ENCODE data around the gene NACC2. TPM values are rescaled to one million over a fixed set of nuclear protein-coding genes. Genes with fewer than 3 reads are reported as not detected.

Gene NACC2
- total RNA-seq, 4 donors from 2014 or later: 45.6 to 55.7 (median 49.8) TPM

- peaks cover 0 to 12% of the 10 kb centered on the region in 2 donors for H3K27me3 ChIP-seq
- peak overlapping the region; percentile 56 to 89 (median 70) for H3K27ac ChIP-seq
- H3K4me1 ChIP-seq: peaks cover 0 to 46% (median 23%) of the 10 kb centered on the region in 4 donors
- DNase-seq (ENCODE audit: low spot score in 2 of 2): no peak
- WGBS, 2 donors: 51 to 52% methylated on average over 16 to 19 of the region's 19 CpGs
- H3K4me3 ChIP-seq: no peak overlapping the region
- no peak for TF ChIP-seq POLR2A (IDR thresholded peaks at IDR 0.05)
- no peaks in the 10 kb centered on the region for H3K9me3 ChIP-seq
- no peaks in the 10 kb centered on the region for H3K36me3 ChIP-seq
Measured at GRCh38 chr9:135979547-135980166, 115.4 kb downstream of the NACC2 start.

- H3K36me3 ChIP-seq: no peaks in the 10 kb centered on the region
- H3K4me3 ChIP-seq: no peak overlapping the region
- WGBS, 2 donors: 31 to 37% methylated on average over 15 to 18 of the region's 20 CpGs
- H3K27ac ChIP-seq: peak overlapping the region; percentile 56 to 89 (median 70)
- no peak for DNase-seq (ENCODE audit: low spot score in 2 of 2)
- H3K4me1 ChIP-seq: peaks cover 0 to 46% (median 23%) of the 10 kb centered on the region in 4 donors
- TF ChIP-seq POLR2A (IDR thresholded peaks at IDR 0.05) (no peak), EP300 (IDR thresholded peaks at IDR 0.05) (peak in 1 of 2 donors; percentile 25), CTCF (IDR thresholded peaks at IDR 0.05) (no peak)
- no peaks in the 10 kb centered on the region for H3K9me3 ChIP-seq
- peaks cover 0 to 12% of the 10 kb centered on the region in 2 donors for H3K27me3 ChIP-seq
Measured at GRCh38 chr9:135978642-135979546, 116.2 kb downstream of the NACC2 start.

- H3K4me3 ChIP-seq: no peak overlapping the region
- H3K9me3 ChIP-seq: no peaks in the 10 kb centered on the region
- H3K4me1 ChIP-seq: peaks cover 0 to 39% (median 23%) of the 10 kb centered on the region in 4 donors
- no peak for TF ChIP-seq CTCF (IDR thresholded peaks at IDR 0.05)
- TF ChIP-seq EP300 (IDR thresholded peaks at IDR 0.05): no peak
- TF ChIP-seq POLR2A (IDR thresholded peaks at IDR 0.05): no peak
- H3K27me3 ChIP-seq: peaks cover 0 to 17% of the 10 kb centered on the region in 2 donors
- DNase-seq (ENCODE audit: low spot score in 2 of 2): no peak
- WGBS, 2 donors: 45 to 53% methylated on average over 12 to 13 of the region's 13 CpGs
- H3K27ac ChIP-seq: peak overlapping the region in 3 of 4 donors; percentile 12 to 69 (median 60)
- no peaks in the 10 kb centered on the region for H3K36me3 ChIP-seq
Measured at GRCh38 chr9:135976944-135977343, 118.1 kb downstream of the NACC2 start.

- Histone ChIP-seq H3K9me3 (no peaks in the 10 kb centered on the region), H3K27ac (peak overlapping the region in 1 of 4 donors; percentile 69), H3K4me3 (no peak overlapping the region), H3K36me3 (no peaks in the 10 kb centered on the region), H3K4me1 (peaks cover 0 to 39% (median 23%) of the 10 kb centered on the region in 4 donors), H3K27me3 (peaks cover 0 to 17% of the 10 kb centered on the region in 2 donors)
- no peak for DNase-seq (ENCODE audit: low spot score in 2 of 2)
- WGBS, 2 donors: 72 to 74% methylated on average over 10 to 13 of the region's 13 CpGs
- TF ChIP-seq POLR2A (IDR thresholded peaks at IDR 0.05): no peak
- no peak for TF ChIP-seq EP300 (IDR thresholded peaks at IDR 0.05)
- no peak for TF ChIP-seq CTCF (IDR thresholded peaks at IDR 0.05)
Measured at GRCh38 chr9:135976531-135976930, 118.6 kb downstream of the NACC2 start.

GRCh38 chr9:135975834-135976233, 119.3 kb downstream of the NACC2 start:
- no peak for DNase-seq (ENCODE audit: low spot score in 2 of 2)
- Histone ChIP-seq H3K27ac (no peak overlapping the region), H3K4me1 (peaks cover 0 to 33% (median 21%) of the 10 kb centered on the region in 4 donors), H3K27me3 (peaks cover 0 to 17% of the 10 kb centered on the region in 2 donors), H3K4me3 (no peak overlapping the region), H3K9me3 (no peaks in the 10 kb centered on the region), H3K36me3 (no peaks in the 10 kb centered on the region)
- no peak for TF ChIP-seq EP300 (IDR thresholded peaks at IDR 0.05)
- no peak for TF ChIP-seq CTCF (IDR thresholded peaks at IDR 0.05)
- TF ChIP-seq POLR2A (IDR thresholded peaks at IDR 0.05): no peak
- 74% methylated on average over 10 of the region's 10 CpGs for WGBS, 2 donors
